CD4-positive, alpha-beta T cell treated with Interleukin-15 for 4 hours (primary cell): ENCODE data around the gene TSPAN1.

Source experiments
- DNase-seq: peaks from one replicate; pipeline ENCODE4 v3.0.0-alpha.2; 2020; ENCODE audit warnings: low spot score

The TSPAN1 gene

GRCh38 chr1:46160212-46160611 lies 14.7 kb upstream of the TSPAN1 start:
- no peak for DNase-seq

DNA sequence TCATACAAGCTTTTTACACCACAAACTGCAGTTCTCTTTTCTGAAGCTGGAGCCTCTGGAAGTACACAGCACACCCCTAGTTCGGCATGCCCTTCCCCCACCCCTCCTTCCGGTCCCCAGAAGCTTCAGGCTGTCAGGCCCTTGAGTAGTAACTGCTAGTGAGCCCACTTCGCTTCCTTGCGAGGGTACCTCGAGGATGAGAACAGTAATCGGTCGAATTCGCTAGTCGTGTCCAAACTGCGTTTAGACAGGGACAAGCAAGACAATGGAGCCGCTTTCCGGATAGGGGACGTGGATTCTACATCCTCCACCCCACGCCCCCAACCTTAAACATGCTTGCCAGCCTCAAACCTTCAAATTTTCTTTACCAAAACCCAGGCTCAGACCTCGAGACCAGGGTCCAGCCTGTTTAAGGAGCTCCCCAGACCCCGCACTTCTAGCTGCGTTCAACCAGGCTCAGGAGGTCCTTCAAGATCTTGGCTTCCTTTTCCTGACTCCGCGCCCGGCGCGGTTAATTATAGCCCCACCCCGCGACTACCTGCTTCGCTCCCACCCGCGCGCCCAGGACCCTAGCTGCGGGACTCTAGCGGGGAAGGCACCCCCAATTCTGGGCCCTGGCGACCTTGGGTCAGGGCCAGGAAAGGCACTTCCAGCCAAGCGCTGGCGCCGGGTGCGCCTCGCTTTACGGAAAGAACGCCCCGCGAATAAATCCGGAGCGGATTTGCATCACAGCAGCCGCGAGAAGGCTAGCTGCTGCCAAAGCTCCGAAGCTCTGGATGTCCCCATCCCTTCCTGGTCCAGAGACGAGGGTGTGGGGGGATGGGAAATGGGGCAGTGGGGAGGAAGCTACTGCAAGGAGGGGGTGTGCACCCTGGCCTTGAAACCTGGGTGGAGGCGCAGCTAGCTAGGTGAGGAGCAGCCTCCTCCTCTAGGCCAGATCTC lies 8.1 kb upstream of the TSPAN1 start:
- peak; percentile 26 for DNase-seq

DNA sequence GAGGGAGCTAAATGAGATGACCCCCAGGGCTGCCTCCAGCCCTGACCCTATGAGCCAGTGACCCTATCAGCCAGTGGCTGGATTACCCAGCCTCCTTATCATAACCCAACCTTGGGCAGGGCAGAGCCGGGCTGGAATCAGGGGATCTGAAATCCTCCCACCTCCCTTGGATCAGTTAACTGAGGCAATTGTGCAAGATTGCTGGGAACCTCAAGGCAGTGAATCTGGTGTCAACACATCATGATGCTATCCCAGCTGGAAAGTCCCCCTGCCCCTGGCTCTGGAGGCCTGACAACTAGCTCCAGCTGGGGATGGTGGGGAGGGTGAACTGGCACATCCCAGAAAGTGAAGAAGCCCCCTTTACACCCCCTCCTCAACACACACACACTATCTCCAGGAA lies 6.4 kb upstream of the TSPAN1 start:
- no peak for DNase-seq

DNA sequence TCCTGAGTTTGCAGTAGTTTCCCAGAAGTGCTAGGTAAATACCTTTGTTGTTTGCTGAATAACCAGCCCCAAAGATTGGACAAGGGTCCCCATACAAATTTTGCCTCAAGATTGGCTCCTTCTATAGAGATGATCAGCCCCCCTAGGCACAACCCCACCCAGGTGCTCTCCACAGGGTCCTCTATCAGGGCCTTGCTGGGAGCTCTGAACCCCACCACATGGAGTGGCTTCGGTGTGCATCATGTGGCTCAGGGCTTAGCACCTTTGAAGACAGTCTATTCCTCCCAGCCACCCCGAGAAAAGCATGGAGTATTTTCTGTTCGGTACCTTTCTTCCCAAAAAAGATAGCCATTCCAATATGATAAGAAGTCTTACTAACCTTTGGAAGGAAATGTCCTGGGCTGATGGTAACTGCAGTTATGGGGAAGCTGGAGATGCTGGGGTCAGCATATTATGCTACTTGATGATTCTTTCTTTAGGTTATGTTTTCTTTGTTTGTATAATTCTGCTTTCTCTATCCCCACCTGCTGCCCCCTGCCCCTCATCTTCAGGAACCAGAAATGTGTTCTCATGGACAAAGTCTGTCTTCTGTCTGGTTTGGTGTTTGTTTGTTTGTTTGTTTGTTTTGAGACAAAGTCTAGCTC lies 5.0 kb upstream of the TSPAN1 start:
- no peak for DNase-seq

GRCh38 chr1:46171351-46171750 lies 3.5 kb upstream of the TSPAN1 start:
- no peak for DNase-seq

DNA sequence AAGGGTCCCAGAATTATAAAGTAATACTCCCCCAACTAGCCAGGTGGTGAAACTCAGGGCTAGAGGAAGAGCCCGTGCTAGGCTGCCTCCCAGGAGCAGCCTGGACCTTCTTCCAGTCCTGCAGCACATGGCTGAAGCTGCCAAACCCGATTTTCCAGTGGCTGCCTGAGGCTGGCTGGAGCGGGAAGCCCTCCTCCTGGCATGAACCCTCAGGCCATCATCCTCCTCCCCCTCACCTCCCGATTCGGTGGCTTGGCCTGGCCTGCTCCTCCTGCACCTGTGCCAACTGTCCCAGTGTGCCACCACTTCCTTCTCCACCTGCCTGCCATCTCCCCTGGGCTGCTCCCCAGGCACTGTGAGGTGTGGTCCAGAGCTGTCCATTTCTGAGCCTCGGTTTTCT lies 3.0 kb upstream of the TSPAN1 start:
- no peak for DNase-seq

- DNase-seq, result no peak
Measured at GRCh38 chr1:46172321-46172720, 2.6 kb upstream of the TSPAN1 start.

DNA sequence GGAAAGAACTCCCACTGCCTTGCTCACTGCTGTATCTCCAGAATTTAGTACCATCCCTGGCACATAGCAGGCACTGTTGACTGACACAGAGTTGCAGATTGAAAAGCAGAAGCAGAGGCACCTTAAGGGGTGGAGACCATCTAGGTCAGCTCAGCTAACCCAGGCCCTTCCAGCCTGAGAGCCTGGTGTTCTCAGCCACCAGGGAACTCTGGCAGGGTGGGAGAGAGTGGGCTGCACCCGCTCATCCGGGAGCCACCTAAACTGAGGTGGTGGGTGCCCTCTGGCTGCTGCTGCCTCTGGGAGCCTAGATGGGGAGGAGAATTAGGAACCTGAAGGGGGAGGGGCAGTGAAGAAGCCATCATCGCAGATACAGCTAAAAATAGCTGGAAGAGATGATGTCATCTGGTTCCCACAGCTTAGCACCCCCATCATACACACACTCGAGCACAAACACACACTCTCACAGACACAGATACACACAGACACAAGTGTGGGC lies 1.5 kb upstream of the TSPAN1 start:
- DNase-seq, result no peak

DNA sequence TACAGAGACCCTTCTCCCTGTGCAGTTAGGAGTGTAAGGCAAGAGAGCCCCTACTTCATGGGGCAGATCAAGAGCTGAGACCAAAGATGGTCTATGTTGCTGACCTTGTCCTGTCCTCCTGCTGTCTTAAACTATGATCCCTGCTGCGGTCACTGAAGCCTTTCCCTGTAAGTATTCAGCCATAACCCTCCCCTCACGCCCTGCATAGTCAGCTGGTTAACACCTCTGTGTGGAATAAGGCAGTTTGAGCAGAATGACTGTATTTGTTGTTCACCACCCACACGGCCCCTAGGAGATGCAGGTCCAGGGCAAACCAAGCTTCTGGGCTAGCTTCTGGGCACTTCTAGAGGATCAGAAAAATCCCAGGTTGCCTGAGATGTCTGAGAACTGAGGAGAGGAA lies 356 bp downstream of the TSPAN1 start:
- DNase-seq, result no peak

DNA sequence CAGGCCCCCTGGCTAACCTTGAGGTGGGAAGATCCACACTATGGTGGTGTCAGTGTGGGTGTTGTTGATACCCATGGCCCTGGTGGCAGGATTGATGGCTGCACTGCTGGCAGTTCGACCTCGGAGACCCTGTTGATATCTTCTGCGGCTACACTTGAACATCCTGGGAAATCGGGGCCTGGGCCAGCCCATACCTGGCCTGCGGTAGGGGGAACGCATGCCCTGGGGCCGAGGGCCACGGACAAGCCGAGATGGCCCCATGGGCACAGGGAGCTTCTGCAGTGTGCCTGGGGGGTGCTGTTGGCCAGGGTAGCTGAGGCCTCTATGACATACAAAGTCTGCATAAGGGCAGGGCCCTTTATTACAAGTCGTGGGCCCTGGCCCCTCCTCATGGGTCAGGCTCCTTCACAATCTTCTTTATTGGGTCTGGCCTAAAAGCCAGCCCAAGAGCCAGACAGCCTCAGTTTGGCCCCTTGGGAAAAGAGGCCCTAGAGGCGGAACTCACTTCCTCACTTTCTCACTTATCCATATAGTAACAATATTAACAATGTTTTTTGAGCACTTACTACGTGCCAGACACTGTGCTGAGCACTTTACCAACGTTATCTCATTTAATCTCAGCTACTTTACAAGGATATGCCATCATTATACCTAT lies 1.5 kb downstream of the TSPAN1 start, which contains the start of gene P3R3URF:
Gene P3R3URF, minus strand, starts transcription at position 278 of the 655 bp plus-strand sequence. Its CDS starts 17 bp downstream, at position 261.
- DNase-seq, result no peak

- DNase-seq, result peak; percentile 67
Measured at GRCh38 chr1:46179138-46180081, 4.5 kb downstream of the TSPAN1 start.

- no peak for DNase-seq
Measured at GRCh38 chr1:46180082-46180616, 5.3 kb downstream of the TSPAN1 start.

- no peak for DNase-seq
Measured at GRCh38 chr1:46181343-46182260, 6.7 kb downstream of the TSPAN1 start.

- no peak for DNase-seq
Measured at GRCh38 chr1:46183079-46183847, 8.4 kb downstream of the TSPAN1 start.

- no peak for DNase-seq
Measured at GRCh38 chr1:46183926-46184557, 9.2 kb downstream of the TSPAN1 start.

- no peak for DNase-seq
Measured at GRCh38 chr1:46184920-46185658, 10.2 kb downstream of the TSPAN1 start.

DNA sequence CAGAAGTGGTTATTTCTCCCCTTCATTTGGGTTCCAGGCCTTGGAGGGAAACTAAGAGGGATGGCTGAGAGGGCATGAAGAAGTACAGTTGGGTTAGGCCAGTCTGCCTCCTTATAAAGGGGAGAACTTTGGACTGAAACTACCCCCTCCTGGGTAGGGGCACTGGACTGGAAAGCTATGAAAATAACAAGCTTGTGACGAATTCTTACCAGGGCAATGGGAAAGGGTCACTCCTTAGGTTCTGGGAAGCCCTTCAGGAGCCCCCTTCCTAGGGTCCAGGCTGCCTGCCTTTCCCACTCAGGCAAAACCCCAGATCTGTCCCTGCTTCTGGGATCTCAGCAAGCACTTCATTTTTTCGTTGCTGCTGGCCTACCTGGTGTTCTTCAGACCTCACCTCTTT lies 11.2 kb downstream of the TSPAN1 start:
- DNase-seq, result no peak
